Duodenal mucosa (tissue), 2 donors: Measurements from ENCODE around the gene HOXD4.

Source experiments
- H3K27ac ChIP-seq: one replicate; pipeline ENCODE4 v1.7.0; 2013; ENCODE audit warnings: low read depth, low read length
- H3K27me3 ChIP-seq, 2 donors: one replicate each; pipeline ENCODE4 v1.7.0; 2013; ENCODE audit warnings: low read length in 2 of 2, control low read depth in 1 of 2; ENCODE audit not compliant: insufficient read depth in 2 of 2, control insufficient read depth in 1 of 2
- H3K36me3 ChIP-seq, 2 donors: one replicate each; pipeline ENCODE4 v1.7.0; 2013; ENCODE audit warnings: low read length in 2 of 2, control low read depth in 1 of 2; ENCODE audit not compliant: insufficient read depth in 2 of 2, control insufficient read depth in 1 of 2
- H3K4me1 ChIP-seq, 2 donors: one replicate each; pipeline ENCODE4 v1.7.0; 2013; ENCODE audit warnings: low read length in 2 of 2, control low read depth in 1 of 2; ENCODE audit not compliant: insufficient read depth in 2 of 2, control insufficient read depth in 1 of 2
- H3K4me3 ChIP-seq, 2 donors: one replicate each; pipeline ENCODE4 v1.7.0; 2013; ENCODE audit warnings: low read length in 2 of 2, low read depth in 1 of 2
- H3K9ac ChIP-seq, 2 donors: one replicate each; pipeline ENCODE4 v1.7.0; 2013; ENCODE audit warnings: low read length in 2 of 2, low read depth in 1 of 2
- H3K9me3 ChIP-seq, 2 donors: one replicate each; pipeline ENCODE4 v1.7.0; 2013; ENCODE audit warnings: low read length in 2 of 2, control low read depth in 1 of 2; ENCODE audit not compliant: control insufficient read depth in 1 of 2

The HOXD4 gene

DNA sequence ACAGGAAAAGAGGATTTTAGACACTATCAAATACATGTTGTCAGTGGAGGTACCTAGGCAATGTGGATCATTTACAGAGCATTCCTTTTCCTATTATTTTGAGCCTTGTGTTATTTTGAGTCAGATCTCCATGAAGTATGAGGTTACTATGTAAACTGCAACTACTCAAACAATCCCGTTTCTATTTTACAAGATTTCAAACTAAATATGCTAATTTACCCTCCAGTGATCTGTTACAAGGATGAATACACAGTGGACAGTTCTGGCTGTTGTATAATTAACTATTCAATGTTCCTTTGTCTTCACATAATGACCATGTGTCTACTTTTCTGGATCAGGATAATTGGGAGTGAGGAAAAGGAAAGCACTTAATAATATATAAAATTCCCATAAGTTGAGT is 41.7 kb downstream of the HOXD4 start:
- Histone ChIP-seq H3K9me3 (no peaks in the 10 kb centered on the region), H3K27me3 (peaks cover 54 to 69% of the 10 kb centered on the region in 2 donors), H3K4me1 (peaks cover under 1 to 2% of the 10 kb centered on the region in 2 donors), H3K36me3 (no peaks in the 10 kb centered on the region), H3K27ac (no peak overlapping the region), H3K9ac (no peak overlapping the region), H3K4me3 (no peak overlapping the region)

DNA sequence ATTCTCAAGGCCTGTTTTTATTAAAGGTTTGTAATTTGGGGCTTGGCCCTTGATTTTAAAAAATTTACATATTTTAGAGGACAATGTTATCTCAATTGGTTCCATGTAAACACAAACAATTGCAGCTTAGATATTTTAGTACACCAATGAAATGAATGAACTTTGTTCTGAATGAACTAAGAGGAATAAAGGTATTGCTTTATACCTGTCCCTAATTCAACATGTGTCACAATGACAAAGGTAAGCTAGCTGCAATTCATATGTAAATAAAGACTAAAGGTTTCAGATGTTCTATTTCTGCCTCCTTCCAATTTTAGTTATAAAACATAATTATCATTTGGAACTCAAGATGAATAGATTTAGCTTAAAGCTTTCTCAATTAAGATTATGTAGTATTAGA is 48.6 kb downstream of the HOXD4 start:
- H3K4me3 ChIP-seq, result no peak overlapping the region
- no peaks in the 10 kb centered on the region for H3K4me1 ChIP-seq
- peaks cover 5 to 18% of the 10 kb centered on the region in 2 donors for H3K27me3 ChIP-seq
- H3K9ac ChIP-seq, result no peak overlapping the region
- no peaks in the 10 kb centered on the region for H3K9me3 ChIP-seq
- H3K36me3 ChIP-seq, result no peaks in the 10 kb centered on the region
- H3K27ac ChIP-seq, result no peak overlapping the region

DNA sequence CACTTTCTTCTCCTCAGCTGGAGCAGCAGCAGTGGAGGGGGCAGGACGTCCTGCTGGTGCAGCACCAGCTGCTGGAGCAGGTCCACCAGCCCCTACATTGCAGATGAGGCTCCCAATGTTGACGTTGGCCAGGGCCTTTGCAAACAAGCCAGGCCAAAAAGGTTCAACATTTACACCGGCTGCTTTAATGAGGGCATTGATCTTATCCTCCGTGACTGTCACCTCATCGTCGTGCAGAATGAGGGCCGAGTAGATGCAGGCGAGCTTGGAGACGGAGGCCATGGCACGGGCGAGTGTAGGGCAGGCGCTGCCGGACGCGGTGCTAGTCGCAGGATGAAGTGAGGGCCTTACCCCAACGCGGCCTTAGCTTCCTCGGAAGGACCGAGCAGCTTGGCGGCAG is 49.6 kb downstream of the HOXD4 start:
- Histone ChIP-seq H3K4me3 (no peak overlapping the region), H3K9ac (no peak overlapping the region), H3K4me1 (no peaks in the 10 kb centered on the region), H3K36me3 (no peaks in the 10 kb centered on the region), H3K27me3 (peaks cover 4 to 18% of the 10 kb centered on the region in 2 donors), H3K9me3 (no peaks in the 10 kb centered on the region), H3K27ac (no peak overlapping the region)

DNA sequence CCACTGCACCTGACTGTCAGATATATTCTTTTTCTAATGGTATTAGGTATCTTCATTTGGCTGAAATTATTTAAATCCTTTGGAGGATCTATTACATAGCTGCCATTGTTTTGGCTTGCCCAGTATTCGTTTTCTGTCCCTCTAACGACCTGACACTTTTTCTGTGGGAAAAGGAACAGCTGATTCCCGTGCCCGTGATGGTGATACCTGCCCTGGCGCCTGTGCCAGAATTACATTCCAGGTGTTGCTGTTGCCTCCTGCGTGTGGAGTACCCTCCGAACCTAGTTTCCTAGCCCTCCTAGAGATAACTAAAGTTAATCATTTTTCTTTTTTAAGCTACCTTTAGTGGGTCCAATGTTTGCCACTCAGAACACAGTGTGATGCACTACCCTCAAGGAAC is 51.1 kb downstream of the HOXD4 start:
- Histone ChIP-seq H3K36me3 (no peaks in the 10 kb centered on the region), H3K27me3 (peaks cover 0 to 14% of the 10 kb centered on the region in 2 donors), H3K9me3 (no peaks in the 10 kb centered on the region), H3K4me1 (no peaks in the 10 kb centered on the region), H3K4me3 (no peak overlapping the region), H3K27ac (no peak overlapping the region), H3K9ac (no peak overlapping the region)
